Ishikawa (cell line): ENCODE data around the gene SMYD3.

Experiments
- CEBPB ChIP-seq: IDR thresholded peaks from 2 replicates; pipeline ENCODE4 v1.6.1; 2012
- CREB1 ChIP-seq: IDR thresholded peaks from 2 replicates; pipeline ENCODE4 v1.6.1; 2012; ENCODE audit warnings: low read depth
- EGR1 ChIP-seq: IDR thresholded peaks from 2 replicates; pipeline ENCODE4 v1.6.1; 2012
- EP300 ChIP-seq: IDR thresholded peaks from 2 replicates; pipeline ENCODE4 v1.6.1; 2012; ENCODE audit warnings: borderline replicate concordance
- FOXM1 ChIP-seq: IDR thresholded peaks from 2 replicates; pipeline ENCODE4 v1.6.1; 2012; ENCODE audit warnings: low read depth, borderline replicate concordance
- MAX ChIP-seq: IDR thresholded peaks from 2 replicates; pipeline ENCODE4 v1.6.1; 2012
- NFIC ChIP-seq: IDR thresholded peaks from 2 replicates; pipeline ENCODE4 v1.6.1; 2012
- RAD21 ChIP-seq: IDR thresholded peaks from 2 replicates; pipeline ENCODE4 v1.6.1; 2012; ENCODE audit warnings: low read depth
- REST ChIP-seq: IDR thresholded peaks from 2 replicates; pipeline ENCODE4 v1.6.1; 2012; ENCODE audit warnings: low read depth, mild to moderate bottlenecking
- TAF1 ChIP-seq: IDR thresholded peaks from 2 replicates; pipeline ENCODE4 v1.6.1; 2012; ENCODE audit warnings: low read depth, mild to moderate bottlenecking
- TCF12 ChIP-seq: IDR thresholded peaks from 2 replicates; pipeline ENCODE4 v1.6.1; 2012; ENCODE audit warnings: low read depth
- TEAD4 ChIP-seq: IDR thresholded peaks from 2 replicates; pipeline ENCODE4 v1.6.1; 2012
- YY1 ChIP-seq: IDR thresholded peaks from 2 replicates; pipeline ENCODE4 v1.6.1; 2012; ENCODE audit warnings: low read depth
- ZBTB7A ChIP-seq: IDR thresholded peaks from 2 replicates; pipeline ENCODE4 v1.6.1; 2012; ENCODE audit warnings: low read depth
- TF ChIP-seq, protein P1 (sequence below): IDR thresholded peaks from 2 replicates; pipeline ENCODE4 v1.6.1; 2012

The SMYD3 gene

DNA sequence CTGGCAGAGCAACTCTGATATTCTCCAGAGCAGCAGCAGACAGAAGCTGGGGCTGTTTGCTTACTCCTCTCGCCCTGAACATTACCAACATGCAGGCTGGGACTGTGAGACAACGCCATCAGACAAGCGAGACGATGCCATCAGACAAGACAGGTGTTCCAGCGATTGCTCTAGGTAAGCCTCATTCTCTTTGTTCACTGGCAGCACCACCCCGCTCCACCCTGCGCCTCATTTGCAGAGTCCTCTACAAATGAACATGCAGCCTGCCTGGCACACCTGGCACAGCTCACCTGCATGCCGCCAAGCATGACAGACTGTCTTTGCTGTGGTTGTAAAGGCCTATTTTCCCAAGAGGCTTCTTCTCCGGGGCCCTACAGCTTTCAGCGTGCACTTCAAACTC lies 346.2 kb downstream of the SMYD3 start:
- TF ChIP-seq NFIC (no peak), CREB1 (no peak), REST (no peak), RAD21 (no peak), MAX (no peak), ZBTB7A (no peak), EP300 (no peak), EGR1 (no peak), TAF1 (no peak), TCF12 (no peak), CEBPB (no peak), YY1 (no peak), TEAD4 (no peak), FOXM1 (no peak)
- TF ChIP-seq, protein P1, sequence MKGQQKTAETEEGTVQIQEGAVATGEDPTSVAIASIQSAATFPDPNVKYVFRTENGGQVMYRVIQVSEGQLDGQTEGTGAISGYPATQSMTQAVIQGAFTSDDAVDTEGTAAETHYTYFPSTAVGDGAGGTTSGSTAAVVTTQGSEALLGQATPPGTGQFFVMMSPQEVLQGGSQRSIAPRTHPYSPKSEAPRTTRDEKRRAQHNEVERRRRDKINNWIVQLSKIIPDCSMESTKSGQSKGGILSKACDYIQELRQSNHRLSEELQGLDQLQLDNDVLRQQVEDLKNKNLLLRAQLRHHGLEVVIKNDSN, result no peak

- no peak for TF ChIP-seq YY1
- TF ChIP-seq EGR1, result no peak
- no peak for TF ChIP-seq TCF12
- no peak for TF ChIP-seq ZBTB7A
- no peak for TF ChIP-seq CEBPB
- TF ChIP-seq, protein P1, result no peak
- TF ChIP-seq RAD21, result no peak
Observed at GRCh38 chr1:246160374-246160773, 346.7 kb downstream of the SMYD3 start.

DNA sequence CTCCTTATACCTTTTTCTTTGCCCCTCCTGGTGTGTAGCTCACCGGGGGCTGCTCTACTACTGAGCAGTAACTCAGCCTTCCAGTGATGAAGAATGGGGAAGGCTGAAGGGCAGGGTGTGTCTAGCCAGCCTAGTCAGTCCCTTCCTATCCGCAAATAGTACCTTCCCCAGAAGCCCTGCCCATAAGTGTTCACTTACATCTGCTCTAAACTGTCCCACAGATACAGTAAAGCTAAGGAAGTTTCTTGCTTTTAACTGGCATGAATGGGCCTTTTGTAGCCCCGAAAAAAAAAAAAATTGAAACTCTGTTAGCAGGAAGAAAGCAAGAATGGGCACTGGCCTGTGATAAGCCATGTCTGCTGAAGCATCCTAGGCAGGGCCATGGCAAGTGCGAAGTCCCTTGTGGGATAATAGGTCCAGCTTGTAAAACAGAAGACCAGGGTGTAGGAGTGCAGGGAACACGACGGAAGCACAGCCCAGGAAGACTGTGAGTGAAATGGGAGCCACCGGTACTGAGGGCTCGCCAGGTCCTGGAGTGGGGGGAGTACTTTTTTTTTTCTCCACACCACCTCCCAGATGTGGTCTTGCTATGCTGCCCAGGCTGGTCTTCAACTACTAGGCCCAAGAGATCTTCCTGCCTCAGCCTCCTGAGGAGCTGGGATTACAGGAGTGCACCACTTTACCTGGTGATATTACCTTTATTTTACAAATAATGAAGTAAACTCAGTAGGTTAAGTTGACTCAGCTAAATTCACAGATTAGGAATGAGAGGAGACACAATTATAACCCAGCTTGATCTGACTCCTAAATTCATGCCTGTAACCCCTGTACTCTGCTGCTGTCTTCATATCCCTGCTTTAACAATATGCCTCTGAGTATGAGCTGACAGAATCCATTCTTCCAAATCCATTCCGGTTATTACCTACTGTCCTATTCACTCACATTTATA lies 347.5 kb downstream of the SMYD3 start:
- TF ChIP-seq YY1, result no peak
- TF ChIP-seq TCF12, result no peak
- TF ChIP-seq CEBPB, result no peak
- no peak for TF ChIP-seq EP300
- TF ChIP-seq, protein P1, result no peak
- no peak for TF ChIP-seq NFIC
- TF ChIP-seq EGR1, result no peak
- no peak for TF ChIP-seq RAD21

GRCh38 chr1:246158131-246158530 lies 348.9 kb downstream of the SMYD3 start:
- TF ChIP-seq NFIC (no peak), TCF12 (no peak), TEAD4 (no peak), EGR1 (no peak), EP300 (no peak), CREB1 (no peak), FOXM1 (no peak), CEBPB (no peak), ZBTB7A (no peak), YY1 (no peak), RAD21 (no peak), TAF1 (no peak), REST (no peak), MAX (no peak)
- TF ChIP-seq, protein P1, result no peak

- no peak for TF ChIP-seq RAD21
- TF ChIP-seq TEAD4, result no peak
- TF ChIP-seq CREB1, result no peak
- TF ChIP-seq YY1, result no peak
- TF ChIP-seq TCF12, result no peak
- no peak for TF ChIP-seq FOXM1
- TF ChIP-seq CEBPB, result no peak
- TF ChIP-seq, protein P1, result no peak
- TF ChIP-seq MAX, result no peak
- TF ChIP-seq EGR1, result no peak
- no peak for TF ChIP-seq TAF1
Observed at GRCh38 chr1:246157516-246157915, 349.6 kb downstream of the SMYD3 start.
